Activated naive CD8-positive, alpha-beta T cell treated with anti-CD3 and anti-CD28 coated beads, Interleukin-2, amount 10 ng/mL, durations not matched to agents 7 days and 5 days (primary cell): ENCODE data around the gene PRKD3. TPM values are rescaled to one million over a fixed set of nuclear protein-coding genes. Genes with fewer than 3 reads are reported as not detected.

ENCODE experiments used
- ATAC-seq: fragments of 150-1000 bp; cut with Tn5 transposase; one replicate; pipeline ENCODE4 v1.10.0; 2021; ENCODE audit warnings: low read depth, moderate library complexity
- POLR2A ChIA-PET: fragments of 350-600 bp; sonication (Branson Sonifier 250); formaldehyde crosslinking; loops from one replicate; lab custom pipeline; 2021; ENCODE audit warnings: antibody characterized with exemption; lab: Charles Lee
- DNase-seq: peaks from one replicate; pipeline ENCODE4 v3.0.0; 2021
- H3K27ac Mint-ChIP-seq: one replicate; pipeline ENCODE4 v1.8.0; 2022; ENCODE audit warnings: mild to moderate bottlenecking, mixed read lengths
- H3K27me3 Mint-ChIP-seq: one replicate; pipeline ENCODE4 v1.8.0; 2022; ENCODE audit warnings: mild to moderate bottlenecking, moderate library complexity, mixed read lengths
- H3K36me3 Mint-ChIP-seq: one replicate; pipeline ENCODE4 v1.8.0; 2021; ENCODE audit warnings: mild to moderate bottlenecking, mixed read lengths
- H3K4me1 Mint-ChIP-seq: one replicate; pipeline ENCODE4 v1.8.0; 2021; ENCODE audit warnings: mixed read lengths
- H3K4me3 Mint-ChIP-seq: one replicate; pipeline ENCODE4 v1.8.0; 2022; ENCODE audit warnings: mild to moderate bottlenecking, moderate library complexity, mixed read lengths
- H3K9me3 Mint-ChIP-seq: one replicate; pipeline ENCODE4 v1.8.0; 2021; ENCODE audit warnings: mixed read lengths
- total RNA-seq, 2 experiments: library from RNA; stranded (reverse); gene quantifications; one replicate each; pipeline ENCODE4 v1.2.3, GENCODE V29; 2021

The PRKD3 gene
- total RNA-seq, 2 experiments from 2014 or later, result 25.0 to 31.3 TPM

DNA sequence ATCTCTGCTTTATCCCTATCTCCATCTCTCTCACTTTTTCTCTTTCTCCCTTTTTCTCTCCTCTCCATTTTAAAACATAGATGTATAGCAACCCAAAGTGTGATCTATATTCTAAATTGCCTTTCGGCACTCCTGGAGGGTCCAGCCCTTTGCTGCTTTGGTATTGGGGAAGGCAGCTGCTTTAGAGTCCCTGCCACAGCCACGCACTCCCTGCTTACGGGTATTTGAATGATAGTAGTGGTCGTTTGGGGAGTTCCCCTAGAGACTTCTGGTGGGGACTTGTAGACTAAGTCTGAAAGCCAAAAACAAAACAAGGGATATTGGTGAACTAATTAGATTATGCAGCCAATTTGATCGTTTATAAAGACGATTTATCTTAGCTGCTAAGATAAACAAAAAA is 31.7 kb upstream of the PRKD3 start:
- Mint-ChIP-seq H3K9me3 (no peaks in the 10 kb centered on the region), H3K27me3 (peaks cover 84% of the 10 kb centered on the region), H3K27ac (no peak overlapping the region), H3K4me3 (no peak overlapping the region), H3K36me3 (no peaks in the 10 kb centered on the region), H3K4me1 (no peaks in the 10 kb centered on the region)
- ATAC-seq (no peak), DNase-seq (no peak)
- POLR2A ChIA-PET, result no interaction called here

DNA sequence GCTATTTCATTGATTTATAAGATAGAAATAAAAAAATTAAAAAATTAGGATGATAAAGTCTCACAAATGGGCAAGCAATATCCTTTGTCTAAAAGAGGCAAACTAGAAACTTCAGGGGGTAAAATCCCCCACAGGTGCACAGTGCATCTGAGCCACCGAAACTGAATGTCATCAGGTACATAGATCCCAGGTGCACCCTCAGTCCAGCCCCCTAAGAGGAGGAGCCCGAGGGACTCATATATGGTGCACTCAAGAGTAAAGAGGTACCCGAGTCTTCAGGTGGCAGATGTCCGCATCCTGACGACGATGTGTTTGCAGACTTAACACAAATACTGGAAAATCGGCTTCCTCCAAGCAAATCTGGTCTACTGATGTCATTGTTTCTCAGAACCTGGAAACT is 31.1 kb upstream of the PRKD3 start:
- Mint-ChIP-seq H3K27ac (no peak overlapping the region), H3K27me3 (peaks cover 84% of the 10 kb centered on the region), H3K4me3 (no peak overlapping the region), H3K9me3 (no peaks in the 10 kb centered on the region), H3K4me1 (no peaks in the 10 kb centered on the region), H3K36me3 (no peaks in the 10 kb centered on the region)
- POLR2A ChIA-PET, result no interaction called here
- DNase-seq, result no peak
- no peak for ATAC-seq

DNA sequence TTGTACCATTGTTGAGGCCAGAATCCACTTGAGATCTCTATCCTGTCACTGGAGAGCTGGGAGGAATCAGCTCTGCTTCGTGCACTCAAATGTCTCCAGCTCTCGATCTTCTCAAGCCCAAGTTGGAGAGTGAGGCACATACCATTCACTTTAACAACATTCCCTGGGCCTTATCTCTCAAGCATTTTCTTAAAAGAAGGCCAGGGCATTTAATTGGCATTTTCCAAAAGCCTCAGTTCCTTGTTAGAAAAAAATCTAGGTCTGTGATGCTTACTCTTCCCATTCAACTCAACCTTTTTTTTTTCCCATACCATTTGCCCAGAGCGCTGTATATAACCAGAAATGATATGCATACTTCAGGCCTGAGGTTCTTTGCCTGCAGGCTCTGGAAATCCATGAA is 29.9 kb upstream of the PRKD3 start:
- Mint-ChIP-seq H3K9me3 (no peaks in the 10 kb centered on the region), H3K27me3 (peaks cover 82% of the 10 kb centered on the region), H3K4me3 (no peak overlapping the region), H3K4me1 (no peaks in the 10 kb centered on the region), H3K36me3 (no peaks in the 10 kb centered on the region), H3K27ac (no peak overlapping the region)
- POLR2A ChIA-PET, result no interaction called here
- ATAC-seq (no peak), DNase-seq (no peak)

DNA sequence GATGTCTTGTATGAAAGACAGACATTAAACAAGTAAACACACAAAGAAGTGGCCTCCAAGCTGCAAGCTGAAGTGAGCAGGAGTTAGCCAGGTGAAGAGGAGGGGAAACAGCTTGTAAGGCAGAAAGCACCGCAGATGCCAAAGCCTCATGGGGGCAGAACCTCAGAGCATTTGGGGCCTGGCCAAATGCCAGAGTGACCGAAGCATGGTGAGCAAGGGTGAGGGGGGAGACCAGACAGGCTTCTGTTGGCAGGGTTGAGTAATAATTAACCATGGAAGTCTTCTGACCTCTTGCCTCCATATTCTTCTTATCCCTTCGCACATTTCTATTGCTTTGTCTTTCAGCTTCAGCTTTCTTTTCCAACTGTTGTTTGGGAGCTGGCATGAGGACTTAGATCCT is 25.4 kb upstream of the PRKD3 start:
- peaks cover 4% of the 10 kb centered on the region for H3K4me1 Mint-ChIP-seq
- H3K4me3 Mint-ChIP-seq, result no peak overlapping the region
- POLR2A ChIA-PET, result no interaction called here
- H3K27me3 Mint-ChIP-seq, result peaks cover 75% of the 10 kb centered on the region
- H3K27ac Mint-ChIP-seq, result no peak overlapping the region
- DNase-seq (no peak), ATAC-seq (no peak)
- no peaks in the 10 kb centered on the region for H3K9me3 Mint-ChIP-seq
- H3K36me3 Mint-ChIP-seq, result no peaks in the 10 kb centered on the region

DNA sequence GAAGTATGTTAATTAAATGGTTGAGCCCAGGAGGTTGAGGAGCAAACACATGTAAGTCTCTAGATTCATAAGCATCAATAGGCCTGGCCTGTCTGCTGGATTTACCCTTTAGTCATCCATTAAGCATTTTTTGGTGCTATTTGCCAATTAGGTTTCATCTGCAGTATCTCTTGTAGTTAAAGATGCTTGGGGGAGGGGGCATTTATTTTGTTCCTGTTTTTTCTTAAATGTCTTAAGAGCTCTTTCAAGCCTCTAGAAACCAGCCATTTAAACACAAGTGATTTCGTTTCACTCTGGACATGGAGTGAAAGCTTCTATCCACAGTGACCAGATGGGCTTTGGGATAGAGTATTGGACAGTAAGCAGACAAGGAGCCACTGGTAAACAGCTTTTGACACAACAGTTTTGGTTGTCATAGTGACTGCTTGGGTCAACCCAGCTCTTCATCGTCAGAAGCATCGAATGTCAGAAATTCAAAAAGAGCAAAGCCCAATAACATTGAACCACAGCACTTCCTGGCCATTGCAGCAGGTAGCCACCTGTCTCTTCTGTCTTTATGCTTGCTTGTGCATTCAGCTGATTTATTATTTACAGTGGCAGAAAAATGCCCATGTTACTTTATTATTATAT is 24.7 kb upstream of the PRKD3 start:
- Mint-ChIP-seq H3K27me3 (peaks cover 72% of the 10 kb centered on the region), H3K9me3 (no peaks in the 10 kb centered on the region), H3K4me3 (no peak overlapping the region), H3K4me1 (peaks cover 5% of the 10 kb centered on the region), H3K36me3 (no peaks in the 10 kb centered on the region), H3K27ac (no peak overlapping the region)
- no peak for ATAC-seq
- DNase-seq, result no peak
- POLR2A ChIA-PET, result interaction anchor here (0.6 kb wide), 1 partner anchor 50 kb away, joined by 4 read pairs; no protein-coding TSS in a partner anchor

DNA sequence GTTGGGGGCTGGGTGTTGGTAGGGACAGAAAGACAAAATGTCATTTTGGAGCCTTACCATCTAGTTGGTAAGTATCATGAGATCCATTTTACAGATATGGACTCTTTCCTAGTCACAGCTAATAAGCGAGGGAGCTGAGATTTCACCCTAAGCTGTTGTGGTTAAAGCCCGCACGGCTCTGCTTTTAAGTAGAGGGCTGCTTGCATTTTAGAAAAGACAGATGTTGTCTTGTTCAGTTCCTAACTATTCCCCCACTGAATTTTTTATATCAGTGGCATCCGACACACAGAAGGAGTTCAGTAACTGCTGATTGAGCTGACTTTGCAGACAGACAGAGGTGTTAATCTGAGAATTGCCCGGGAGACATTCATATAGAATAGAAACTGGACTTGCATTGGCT is 23.5 kb upstream of the PRKD3 start:
- POLR2A ChIA-PET, result no interaction called here
- Mint-ChIP-seq H3K9me3 (no peaks in the 10 kb centered on the region), H3K4me3 (no peak overlapping the region), H3K36me3 (no peaks in the 10 kb centered on the region), H3K27ac (no peak overlapping the region), H3K27me3 (peaks cover 71% of the 10 kb centered on the region), H3K4me1 (peaks cover 8% of the 10 kb centered on the region)
- ATAC-seq, result no peak
- DNase-seq, result no peak

DNA sequence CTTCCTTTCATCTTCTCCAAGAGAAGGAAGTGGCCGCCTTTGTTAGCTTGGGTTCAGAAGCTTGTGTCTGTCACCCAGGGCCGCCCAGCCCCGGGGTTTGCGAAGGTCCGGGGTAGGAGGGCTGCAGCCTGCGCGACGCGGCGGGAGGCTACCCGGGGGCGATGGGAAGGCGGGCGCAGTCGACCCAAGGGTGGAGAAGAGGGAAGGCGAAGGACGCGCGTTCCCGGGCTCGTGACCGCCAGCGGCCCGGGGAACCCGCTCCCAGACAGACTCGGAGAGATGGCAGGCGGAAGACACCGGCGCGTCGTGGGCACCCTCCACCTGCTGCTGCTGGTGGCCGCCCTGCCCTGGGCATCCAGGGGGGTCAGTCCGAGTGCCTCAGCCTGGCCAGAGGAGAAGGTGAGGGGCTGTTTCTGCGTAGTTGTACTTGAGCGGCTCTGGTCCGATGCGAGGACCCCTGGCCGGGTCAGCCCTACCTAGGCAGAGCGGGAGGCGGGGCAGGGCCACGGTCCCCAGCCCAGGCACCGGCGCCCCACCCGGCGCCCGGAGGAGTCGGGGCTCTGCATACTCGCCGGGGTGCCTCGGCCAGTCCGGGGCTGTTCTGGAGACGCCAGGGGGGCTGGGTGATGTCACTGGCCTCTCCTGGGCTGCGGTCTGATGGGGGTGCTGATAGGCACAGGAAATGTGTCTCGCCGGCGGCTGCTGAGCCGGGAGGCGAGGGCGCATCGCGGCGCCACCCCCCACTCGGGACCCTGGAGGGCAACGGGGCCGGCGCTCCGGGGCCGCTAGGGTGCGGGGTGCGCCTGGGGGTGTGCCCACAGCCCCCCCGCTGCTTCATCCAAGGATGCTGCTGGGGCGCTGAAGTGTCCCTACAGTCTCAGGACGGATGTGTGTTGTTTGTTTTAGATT is 20.1 kb upstream of the PRKD3 start, which contains the start of gene QPCT:
Gene QPCT, plus strand, starts transcription at position 178 of the 909 bp plus-strand sequence. Its CDS starts 102 bp downstream, at position 280.
- peak; percentile 70 for DNase-seq
- H3K27ac Mint-ChIP-seq, result peak within 1 kb of the TSS; percentile 17

DNA sequence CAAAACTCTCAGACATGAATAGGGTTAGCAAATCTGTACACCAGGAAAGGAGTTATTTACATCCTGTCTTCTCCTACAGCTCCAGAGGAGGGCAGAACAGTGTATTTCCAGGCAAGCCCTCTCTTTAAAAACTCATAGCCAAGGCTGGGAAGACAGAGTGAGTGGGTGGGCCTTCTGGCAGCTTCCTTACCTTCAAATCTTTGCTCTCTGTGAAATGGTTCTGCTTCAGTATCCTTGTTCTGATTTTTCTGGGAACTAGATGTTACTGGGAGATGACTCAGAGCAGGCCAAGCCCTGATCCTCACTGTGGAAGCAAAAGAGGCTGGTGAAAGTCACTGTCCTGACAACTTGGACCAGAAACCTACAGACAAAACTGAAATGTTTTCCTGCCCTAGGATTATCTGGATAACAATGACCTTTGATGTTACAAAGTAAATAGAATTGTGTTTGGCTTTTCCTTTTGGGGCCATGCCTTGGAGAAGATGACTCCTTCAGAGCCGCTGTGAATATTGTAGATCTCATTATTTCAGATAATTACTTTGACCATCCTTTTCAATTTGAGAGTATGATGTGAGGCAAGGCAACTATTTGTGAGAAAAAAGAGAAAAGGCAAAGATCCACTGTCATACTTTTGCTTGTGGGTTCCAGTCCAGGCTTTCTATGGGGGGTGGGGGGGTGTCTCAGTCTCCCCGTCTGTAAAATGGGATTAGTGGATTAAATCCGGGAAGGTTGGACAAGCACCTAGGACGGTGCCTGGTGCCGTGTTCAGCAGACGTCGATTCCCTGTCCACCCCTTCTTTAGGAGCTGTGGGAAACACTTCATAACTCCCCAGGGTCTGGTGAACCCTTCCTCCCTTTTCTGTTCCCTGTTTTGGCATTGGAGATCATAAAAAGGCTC is 19.2 kb upstream of the PRKD3 start:
- Mint-ChIP-seq H3K27ac (no peak overlapping the region), H3K4me3 (peak overlapping the region; percentile 71), H3K27me3 (peaks cover 74% of the 10 kb centered on the region), H3K36me3 (no peaks in the 10 kb centered on the region), H3K9me3 (no peaks in the 10 kb centered on the region), H3K4me1 (peaks cover 8% of the 10 kb centered on the region)
- ATAC-seq (no peak), DNase-seq (no peak)
- POLR2A ChIA-PET, result no interaction called here

More for the DNA sequence above, 20.1 kb upstream of the PRKD3 start, which contains the start of gene QPCT:
- Mint-ChIP-seq H3K9me3 (no peaks in the 10 kb centered on the region), H3K36me3 (no peaks in the 10 kb centered on the region), H3K4me1 (peaks cover 8% of the 10 kb centered on the region), H3K27me3 (peaks cover 70% of the 10 kb centered on the region), H3K4me3 (peak within 1 kb of the TSS; percentile 71)
- ATAC-seq, result peak; percentile 80
- POLR2A ChIA-PET, result interaction anchor here (0.6 kb wide), 1 partner anchor 14 kb away, joined by 3 read pairs; no protein-coding TSS in a partner anchor

DNA sequence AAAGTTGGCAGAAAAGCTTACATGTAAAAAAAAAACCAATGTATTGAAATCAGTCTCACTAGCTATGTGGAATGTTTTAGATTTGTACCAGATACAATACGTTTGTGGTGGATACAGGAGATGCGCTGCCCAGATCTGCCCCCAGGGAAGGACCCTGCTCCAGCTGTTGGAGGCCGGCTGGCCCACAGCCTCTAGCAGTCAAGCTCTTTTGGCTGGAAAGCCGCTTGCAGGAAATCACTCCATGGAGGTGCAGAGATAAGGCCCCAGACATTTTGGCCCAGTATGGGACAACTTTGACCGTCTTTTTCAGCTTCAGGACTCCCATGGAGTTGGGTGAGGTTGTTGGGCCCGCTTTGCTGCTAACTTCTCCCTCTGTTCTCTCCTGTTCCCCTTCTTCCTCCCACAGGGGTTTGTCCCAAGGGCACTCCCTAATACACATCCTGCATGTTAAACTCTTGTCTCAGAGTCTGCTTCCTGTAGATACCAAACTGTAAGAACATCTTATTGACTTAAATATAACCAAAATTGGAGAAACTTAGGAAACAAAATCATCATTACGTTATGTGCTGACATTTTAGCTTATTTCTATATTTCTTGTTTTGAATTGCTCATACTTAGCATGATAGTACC is 18.1 kb upstream of the PRKD3 start:
- no peak overlapping the region for H3K4me3 Mint-ChIP-seq
- H3K27me3 Mint-ChIP-seq, result peaks cover 75% of the 10 kb centered on the region
- POLR2A ChIA-PET, result no interaction called here
- no peaks in the 10 kb centered on the region for H3K9me3 Mint-ChIP-seq
- ATAC-seq, result no peak
- no peak overlapping the region for H3K27ac Mint-ChIP-seq
- H3K4me1 Mint-ChIP-seq, result peaks cover 8% of the 10 kb centered on the region
- no peaks in the 10 kb centered on the region for H3K36me3 Mint-ChIP-seq
- no peak for DNase-seq

DNA sequence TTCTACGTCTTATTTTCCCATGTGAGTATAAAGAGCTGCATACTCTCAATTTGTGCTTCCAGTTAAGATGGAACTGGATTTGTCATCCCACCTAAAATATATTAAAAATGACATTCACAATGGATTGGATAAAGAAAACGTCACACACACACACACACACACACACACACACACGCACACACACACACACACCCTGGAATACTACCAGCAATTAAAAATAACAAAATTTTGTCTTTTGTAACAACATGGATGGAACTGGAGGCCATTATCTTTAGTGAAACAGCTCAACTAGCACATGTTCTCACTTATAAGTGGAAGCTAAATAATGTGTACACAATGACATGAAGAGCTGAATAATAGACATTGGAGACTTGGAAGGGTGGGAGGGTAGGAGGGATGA is 16.0 kb upstream of the PRKD3 start:
- H3K4me1 Mint-ChIP-seq, result peaks cover 7% of the 10 kb centered on the region
- ATAC-seq, result no peak
- no peak for DNase-seq
- POLR2A ChIA-PET, result no interaction called here
- no peak overlapping the region for H3K27ac Mint-ChIP-seq
- no peak overlapping the region for H3K4me3 Mint-ChIP-seq
- H3K36me3 Mint-ChIP-seq, result no peaks in the 10 kb centered on the region
- H3K27me3 Mint-ChIP-seq, result peaks cover 68% of the 10 kb centered on the region
- no peaks in the 10 kb centered on the region for H3K9me3 Mint-ChIP-seq

DNA sequence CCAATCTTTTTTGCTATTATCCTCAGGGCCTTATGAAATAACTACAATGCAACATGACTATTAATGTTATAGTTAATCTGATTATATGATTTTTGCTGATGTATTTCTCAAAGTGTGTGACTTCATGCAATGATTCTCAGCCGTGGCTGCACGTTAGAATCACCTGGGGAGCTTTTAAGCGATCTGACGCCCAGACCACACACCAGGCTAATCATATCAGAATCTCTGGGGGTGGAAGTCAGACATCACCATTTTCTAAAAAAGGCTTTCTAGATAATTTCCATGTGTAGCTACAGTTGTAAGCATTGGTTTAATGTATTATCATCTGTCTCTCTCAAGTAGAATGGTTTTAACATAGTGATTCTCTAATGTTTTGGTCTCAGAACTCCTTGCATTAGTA is 14.3 kb upstream of the PRKD3 start:
- no peak for ATAC-seq
- Mint-ChIP-seq H3K27ac (no peak overlapping the region), H3K4me3 (no peak overlapping the region), H3K4me1 (peaks cover 1% of the 10 kb centered on the region), H3K9me3 (no peaks in the 10 kb centered on the region), H3K36me3 (no peaks in the 10 kb centered on the region), H3K27me3 (peaks cover 59% of the 10 kb centered on the region)
- POLR2A ChIA-PET, result no interaction called here
- DNase-seq, result no peak

DNA sequence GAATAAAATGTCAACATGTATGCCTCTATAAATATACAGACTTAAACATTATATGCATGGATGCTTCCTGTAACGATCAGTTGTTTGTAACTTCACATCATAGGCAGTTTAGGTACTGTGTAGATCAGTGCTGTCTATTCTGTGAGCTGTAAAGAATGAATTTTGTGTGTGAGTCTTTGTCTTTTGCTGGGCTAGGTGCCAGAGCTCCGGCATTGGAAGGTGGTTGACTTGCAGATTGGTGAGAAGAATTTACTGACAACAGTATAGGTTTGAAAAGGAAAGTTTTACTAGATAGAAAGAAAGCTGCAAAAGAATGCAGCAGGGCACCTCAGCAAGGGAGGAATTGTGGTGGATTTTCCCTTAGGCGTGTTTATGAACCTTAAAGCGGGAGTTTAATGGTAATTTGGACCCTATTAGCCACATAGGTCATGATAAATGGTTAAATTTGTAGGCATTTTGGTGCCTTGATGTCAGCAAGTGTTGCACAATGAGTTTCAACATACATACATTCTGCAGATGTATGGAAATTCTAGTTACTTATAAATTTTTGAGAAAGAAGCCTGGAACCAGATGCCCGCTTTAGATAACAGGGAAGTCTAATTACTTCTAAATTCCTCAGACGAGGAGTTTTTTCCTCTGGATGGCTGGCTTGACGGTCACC is 13.1 kb upstream of the PRKD3 start:
- Mint-ChIP-seq H3K27ac (no peak overlapping the region), H3K9me3 (no peaks in the 10 kb centered on the region), H3K4me3 (no peak overlapping the region), H3K27me3 (peaks cover 56% of the 10 kb centered on the region), H3K4me1 (no peaks in the 10 kb centered on the region), H3K36me3 (no peaks in the 10 kb centered on the region)
- DNase-seq, result no peak
- POLR2A ChIA-PET, result no interaction called here
- no peak for ATAC-seq
